VCaP (cell line): ENCODE measurements around the gene DCLK2.

Experiments
- H3K27ac ChIP-seq: fragments of 450-650 bp; 2 replicates; pipeline ENCODE4 v1.5.1; 2017
- CTCF ChIP-seq: fragments of 450-650 bp; conservative IDR thresholded peaks from 2 replicates; pipeline ENCODE4 v1.5.1; 2017; ENCODE audit warnings: mild to moderate bottlenecking, moderate library complexity

DCLK2 gene

GRCh38 chr4:150238591-150238990, 160.3 kb downstream of the DCLK2 start:
- TF ChIP-seq CTCF, result no peak
- no peak overlapping the region for H3K27ac ChIP-seq

- TF ChIP-seq CTCF, result no peak
Observed at GRCh38 chr4:150240011-150240410, 161.8 kb downstream of the DCLK2 start.

GRCh38 chr4:150242820-150243458, 164.7 kb downstream of the DCLK2 start:
- no peak overlapping the region for H3K27ac ChIP-seq
- peak; percentile 90 for TF ChIP-seq CTCF

More at GRCh38 chr4:150240011-150240410, 161.8 kb downstream of the DCLK2 start:
- no peak overlapping the region for H3K27ac ChIP-seq

- peak overlapping the region; percentile 65 for H3K27ac ChIP-seq
- no peak for TF ChIP-seq CTCF
Observed at GRCh38 chr4:150243932-150244331, 165.7 kb downstream of the DCLK2 start.

- no peak for TF ChIP-seq CTCF
- H3K27ac ChIP-seq, result peak overlapping the region; percentile 65
Observed at GRCh38 chr4:150244600-150244999, 166.4 kb downstream of the DCLK2 start.

GRCh38 chr4:150247184-150247583, 168.9 kb downstream of the DCLK2 start:
- no peak for TF ChIP-seq CTCF
- H3K27ac ChIP-seq, result no peak overlapping the region

- no peak overlapping the region for H3K27ac ChIP-seq
- no peak for TF ChIP-seq CTCF
Observed at GRCh38 chr4:150248181-150248580, 169.9 kb downstream of the DCLK2 start.
